ENCODE data around the gene MYDGF.

MYDGF gene

GRCh38 chr19:4640247-4641000 is 29.7 kb downstream of the MYDGF start:
- no peak for DNase-seq (ENCODE audit: low spot score)

GRCh38 chr19:4639531-4640246 is 30.5 kb downstream of the MYDGF start:
- no peak for DNase-seq (ENCODE audit: low spot score)

- peak; percentile 100 for DNase-seq (ENCODE audit: low spot score)
These were observed 31.2 kb downstream of the MYDGF start, which contains the start of gene TNFAIP8L1 for GRCh38 chr19:4638828-4639530. TNFAIP8L1 (plus strand) TSS chr19:4639516; CDS start chr19:4651870, 12,354 bp downstream.

- no peak for DNase-seq (ENCODE audit: low spot score)
These were observed 31.8 kb downstream of the MYDGF start for GRCh38 chr19:4638317-4638716.

GRCh38 chr19:4636761-4637160 is 33.4 kb downstream of the MYDGF start:
- no peak for DNase-seq (ENCODE audit: low spot score)

GRCh38 chr19:4636151-4636717 is 33.9 kb downstream of the MYDGF start:
- DNase-seq (ENCODE audit: low spot score) = peak; percentile 94

- no peak for DNase-seq (ENCODE audit: low spot score)
These were observed 34.4 kb downstream of the MYDGF start for GRCh38 chr19:4635754-4636116.

GRCh38 chr19:4633140-4633967 is 36.8 kb downstream of the MYDGF start:
- peak; percentile 73 for DNase-seq (ENCODE audit: low spot score)

GRCh38 chr19:4624733-4625362 is 45.3 kb downstream of the MYDGF start:
- no peak for DNase-seq (ENCODE audit: low spot score)

GRCh38 chr19:4624301-4624700 is 45.8 kb downstream of the MYDGF start:
- DNase-seq (ENCODE audit: low spot score) = no peak

- no peak for DNase-seq (ENCODE audit: low spot score)
These were observed 47.3 kb downstream of the MYDGF start for GRCh38 chr19:4622695-4623421.

- no peak for DNase-seq (ENCODE audit: low spot score)
These were observed 49.5 kb downstream of the MYDGF start for GRCh38 chr19:4620675-4621074.

- DNase-seq (ENCODE audit: low spot score) = no peak
These were observed 50.4 kb downstream of the MYDGF start for GRCh38 chr19:4619668-4620294.

- DNase-seq (ENCODE audit: low spot score) = no peak
These were observed 52.1 kb downstream of the MYDGF start for GRCh38 chr19:4618019-4618418.

- DNase-seq (ENCODE audit: low spot score) = no peak
These were observed 56.8 kb downstream of the MYDGF start for GRCh38 chr19:4613254-4613751.

- no peak for DNase-seq (ENCODE audit: low spot score)
These were observed 60.1 kb downstream of the MYDGF start for GRCh38 chr19:4609878-4610511.
